GM18508 (cell line): ENCODE measurements around the gene AURKA.
"Not testable (repeated sequence)": the region's sequence is repeated elsewhere in the genome, so short reads cannot be mapped to it uniquely, and the experiment has no call there.

Source experiments
- ATAC-seq: cut with Tn5 transposase; IDR thresholded peaks from one replicate; pipeline ENCODE4 v1.9.1; 2021; ENCODE audit warnings: moderate number of reproducible peaks; ENCODE audit not compliant: insufficient read depth, unreplicated experiment

AURKA gene

GRCh38 chr20:56360908-56361205, 31.2 kb downstream of the AURKA start:
- no peak for ATAC-seq

GRCh38 chr20:56360133-56360907, 31.7 kb downstream of the AURKA start:
- no peak for ATAC-seq

- no peak for ATAC-seq
These were observed 32.5 kb downstream of the AURKA start for GRCh38 chr20:56359212-56360132.

GRCh38 chr20:56358600-56359211, 33.3 kb downstream of the AURKA start, which contains the start of gene FAM210B:
TSS of gene FAM210B (plus strand) at chr20:56358974. CDS start at chr20:56359006, 32 bp downstream.
- ATAC-seq = no peak

DNA sequence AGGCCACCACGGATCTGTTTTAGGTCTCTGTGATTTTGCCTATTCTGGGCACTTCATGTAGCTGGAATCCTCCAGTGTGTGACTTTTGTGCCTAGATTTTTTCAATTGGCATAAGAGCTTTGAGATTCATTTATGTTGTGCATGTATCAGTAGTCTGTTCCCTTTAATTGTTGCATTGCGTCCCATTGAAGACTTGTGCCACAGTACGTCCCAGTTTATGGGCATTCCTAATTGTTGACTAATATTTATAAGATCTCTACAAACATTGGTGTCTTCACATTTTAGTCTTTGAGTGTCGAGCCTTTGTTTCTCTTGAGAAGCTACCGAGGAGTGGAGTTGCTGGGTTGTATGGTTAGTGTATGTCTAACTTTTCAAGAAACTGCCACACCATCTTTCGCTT, 33.9 kb downstream of the AURKA start:
- no peak for ATAC-seq

GRCh38 chr20:56353356-56353755, 38.7 kb downstream of the AURKA start:
- no peak for ATAC-seq

DNA sequence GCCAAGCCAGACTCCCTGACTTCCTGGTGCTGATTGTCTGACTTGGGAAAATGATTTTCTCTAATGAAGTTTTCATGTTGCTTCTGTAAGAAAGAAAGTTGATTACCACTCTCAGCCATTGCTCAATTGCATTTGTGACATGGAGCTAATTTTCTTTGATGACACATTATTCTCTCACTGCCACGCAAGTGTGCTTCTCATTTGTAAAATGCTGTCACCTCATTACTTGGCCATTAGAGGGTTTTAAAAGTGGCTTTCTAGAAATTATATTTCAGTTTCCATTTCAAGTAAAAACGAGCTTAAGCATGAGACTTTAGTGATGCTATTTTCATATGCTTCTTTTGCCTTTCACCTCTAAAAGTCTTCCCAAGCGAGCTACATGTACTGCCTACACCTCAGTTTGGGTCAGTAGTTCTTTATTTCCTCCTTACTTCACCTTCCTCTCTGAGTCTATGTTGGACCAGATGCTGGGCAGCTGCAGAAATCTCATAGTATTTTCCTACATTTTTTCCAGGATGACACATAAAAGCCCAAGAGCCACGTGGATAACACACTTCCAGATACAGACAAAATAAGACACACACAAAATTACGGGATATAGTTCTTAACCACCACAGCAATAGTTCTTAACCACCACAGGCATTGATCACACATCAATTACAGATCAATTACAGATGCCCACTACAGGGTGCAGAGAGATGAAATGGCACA, 39.5 kb downstream of the AURKA start:
- ATAC-seq = no peak

DNA sequence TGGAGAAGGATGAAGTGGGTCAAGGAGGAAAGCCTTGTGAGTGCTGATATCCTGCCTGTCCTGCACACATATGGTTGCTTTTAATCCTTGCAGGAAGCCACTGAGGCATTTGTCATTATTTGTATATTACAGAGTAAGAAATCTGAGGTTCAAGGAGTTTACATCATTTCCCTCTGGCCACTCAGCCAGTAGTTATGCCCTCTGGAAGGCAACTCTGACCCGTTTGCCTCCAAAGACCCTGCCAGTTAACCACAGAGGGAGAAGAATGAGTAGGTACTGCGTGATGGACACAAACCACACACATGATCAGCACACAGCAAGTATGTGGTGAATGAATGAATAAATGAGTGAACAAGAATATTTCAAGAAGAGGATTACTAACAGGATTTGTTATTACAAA, 41.2 kb downstream of the AURKA start:
- no peak for ATAC-seq

GRCh38 chr20:56348746-56349145, 43.3 kb downstream of the AURKA start:
- ATAC-seq = no peak

DNA sequence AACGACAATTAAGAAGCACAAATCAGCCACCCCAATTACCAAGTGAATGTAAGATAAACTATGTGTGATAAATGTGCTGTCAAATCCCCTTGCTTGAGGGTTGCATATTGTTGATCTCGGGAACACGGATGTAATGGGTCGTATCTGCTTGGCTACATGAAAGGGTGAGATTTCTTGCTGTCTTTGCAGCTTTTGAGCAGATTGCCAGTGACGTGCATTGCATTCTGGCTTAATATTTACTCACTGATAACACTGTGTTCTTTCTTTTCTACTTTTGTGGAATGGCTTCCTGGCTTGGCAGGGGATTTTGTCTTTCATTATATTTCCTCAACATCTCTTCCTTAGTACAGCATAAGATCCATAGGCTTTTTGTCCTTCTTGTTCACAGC, 43.7 kb downstream of the AURKA start:
- no peak for ATAC-seq

- ATAC-seq = no peak
These were observed 44.2 kb downstream of the AURKA start for GRCh38 chr20:56347628-56348304.

DNA sequence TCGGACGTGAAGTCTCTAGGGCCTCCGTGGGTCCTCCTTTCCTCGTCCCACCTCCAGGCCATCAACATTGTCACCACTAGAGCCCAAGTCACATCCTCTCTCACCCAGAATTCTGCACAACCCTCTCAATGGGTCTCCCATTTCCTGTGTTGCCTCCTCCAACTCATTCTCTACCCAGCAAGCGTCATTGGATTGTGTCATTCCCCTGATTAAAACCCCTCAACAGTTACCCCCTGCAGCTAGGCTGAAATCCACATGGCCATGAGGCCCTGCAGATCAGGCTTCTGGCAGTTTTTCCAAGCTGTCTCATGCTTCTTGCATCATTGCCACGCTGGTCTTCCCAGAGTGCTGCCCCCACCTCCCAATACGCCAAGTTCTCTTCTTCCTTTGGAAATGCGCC, 46.1 kb downstream of the AURKA start:
- no peak for ATAC-seq

DNA sequence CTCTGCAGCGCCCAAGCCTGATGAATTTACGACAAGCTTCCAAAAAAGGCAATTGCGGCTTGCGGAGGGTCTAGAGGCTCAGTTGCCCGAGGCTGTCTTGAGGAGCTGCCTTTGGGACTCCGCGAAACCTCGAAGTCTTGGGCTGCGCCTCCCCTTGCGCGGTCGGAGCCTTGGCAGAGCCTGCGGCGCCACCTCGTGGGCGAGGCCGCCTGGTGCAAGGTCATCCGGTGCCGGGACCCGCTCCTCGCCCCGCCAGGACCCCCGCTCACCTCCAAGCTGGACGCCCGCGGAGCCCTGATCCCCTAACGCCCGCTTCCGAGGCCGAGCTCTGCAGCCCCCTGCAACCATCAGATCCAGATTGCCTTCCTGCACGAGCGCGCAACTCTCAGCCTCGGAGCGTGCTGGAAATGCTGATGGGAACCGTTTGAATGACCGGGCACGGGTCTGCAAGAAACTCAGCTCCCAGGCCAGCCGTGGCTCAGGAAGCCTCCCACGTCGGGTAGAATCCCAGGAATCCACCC, 48.1 kb downstream of the AURKA start:
- ATAC-seq = no peak

GRCh38 chr20:56342783-56343182, 49.2 kb downstream of the AURKA start:
- no peak for ATAC-seq

GRCh38 chr20:56336709-56337108, 55.3 kb downstream of the AURKA start:
- ATAC-seq = not testable (repeated sequence)

- no peak for ATAC-seq
These were observed 63.2 kb downstream of the AURKA start for GRCh38 chr20:56328861-56329260.

DNA sequence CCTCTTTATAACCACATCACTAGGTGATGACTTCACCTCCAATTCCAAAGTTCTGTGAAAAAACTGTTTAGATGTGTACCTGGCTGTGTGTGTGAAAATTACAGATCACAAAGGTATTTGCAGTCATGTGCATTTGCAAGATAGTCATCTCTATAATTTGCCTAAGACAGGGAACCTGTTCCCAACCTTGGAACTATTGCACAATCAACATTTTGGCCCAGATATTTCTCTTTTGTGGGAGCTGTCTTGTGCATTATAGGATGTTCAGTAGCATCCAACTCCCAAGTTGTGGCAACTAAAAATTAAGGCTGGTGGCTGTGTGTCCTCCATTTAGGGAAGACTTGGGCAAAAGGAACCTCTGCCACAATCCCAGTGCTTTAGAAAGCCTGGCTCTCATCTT, 67.2 kb downstream of the AURKA start:
- ATAC-seq = no peak

GRCh38 chr20:56323656-56324055, 68.4 kb downstream of the AURKA start:
- ATAC-seq = no peak

- no peak for ATAC-seq
These were observed 68.8 kb downstream of the AURKA start for GRCh38 chr20:56323206-56323605.

GRCh38 chr20:56322681-56323080, 69.3 kb downstream of the AURKA start:
- no peak for ATAC-seq
